ENCODE results near the gene LSM2.
A peak's percentile ranks its signal among the peaks of the same experiment; 100 is the strongest.
"Not testable (repeated sequence)": the region's sequence is repeated elsewhere in the genome, so short reads cannot be mapped to it uniquely, and the experiment has no call there.

The LSM2 gene

DNA sequence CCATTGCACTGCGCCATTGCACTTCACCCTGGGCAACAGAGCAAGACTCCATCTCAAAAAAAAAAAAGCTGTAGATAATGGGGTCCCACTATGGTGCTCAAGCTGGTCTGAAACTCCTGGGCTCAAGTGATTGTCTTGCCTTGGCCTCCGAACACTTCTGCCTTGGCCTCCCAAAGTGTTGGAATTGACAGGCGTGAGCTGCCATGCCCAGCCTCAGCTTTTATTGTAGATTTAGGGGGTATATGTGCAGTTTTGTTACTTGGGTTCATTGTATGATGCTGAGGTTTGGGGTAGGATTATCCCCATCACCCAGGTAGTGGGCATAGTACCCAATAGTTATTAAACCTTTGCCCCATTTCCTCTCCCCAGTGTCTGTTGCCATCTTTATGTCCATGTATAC, 32.2 kb upstream of the LSM2 start:
- no peak overlapping the region for H2BK120ac ChIP-seq (ENCODE audit: insufficient read depth, low read length, poor library complexity)
- H3K4me2 ChIP-seq (ENCODE audit: low read length), result peak overlapping the region; percentile 0
- no peak overlapping the region for H3K27ac ChIP-seq (ENCODE audit: low read depth, low read length)
- no peaks in the 10 kb centered on the region for H3K27me3 ChIP-seq (ENCODE audit: insufficient read depth, low read length)
- peaks cover 11 to 17% of the 10 kb centered on the region in 2 experiments for H3K4me1 ChIP-seq (ENCODE audit: control insufficient read depth in 1 of 2, insufficient read depth in 2 of 2, low read length in 2 of 2)
- no peak overlapping the region for H4K8ac ChIP-seq (ENCODE audit: low read depth, low read length)
- peaks cover 18% of the 10 kb centered on the region for H3K79me2 ChIP-seq (ENCODE audit: control insufficient read depth, insufficient read depth, low read length, poor library complexity)
- DNase-seq, result no peak
- H3K23ac ChIP-seq (ENCODE audit: low read length), result no peak overlapping the region
- H3K9me3 ChIP-seq (ENCODE audit: insufficient read depth, low read depth, low read length), result no peaks in the 10 kb centered on the region
- H2BK5ac ChIP-seq (ENCODE audit: low read depth, low read length, poor library complexity), result no peak overlapping the region
- no peak overlapping the region for H2BK12ac ChIP-seq (ENCODE audit: low read length)
- no CpG with 5 or more reads among the region's 3 CpGs for WGBS (ENCODE audit: extremely low coverage, insufficient coverage, insufficient read length)
- H4K12ac ChIP-seq (ENCODE audit: low read depth, low read length), result no peak overlapping the region
- H3K36me3 ChIP-seq (ENCODE audit: control insufficient read depth in 1 of 2, insufficient read depth in 2 of 2, low read length in 2 of 2), result peaks cover 36 to 48% of the 10 kb centered on the region in 2 experiments
- H3K4ac ChIP-seq (ENCODE audit: low read depth, low read length), result no peak overlapping the region
- no peak overlapping the region for H3K9ac ChIP-seq (ENCODE audit: low read length)
- H4K91ac ChIP-seq (ENCODE audit: low read depth, low read length), result no peak overlapping the region
- H3K4me3 ChIP-seq (ENCODE audit: low read depth, low read length), result no peak overlapping the region
- H3K79me1 ChIP-seq (ENCODE audit: low read length), result peaks cover 16% of the 10 kb centered on the region
- H2AFZ ChIP-seq (ENCODE audit: insufficient read depth, low read length, poor library complexity), result no peak overlapping the region
- H3K18ac ChIP-seq (ENCODE audit: low read length), result no peak overlapping the region
- H2AK5ac ChIP-seq (ENCODE audit: low read length), result no peak overlapping the region
- H3K14ac ChIP-seq (ENCODE audit: low read length), result no peak overlapping the region

DNA sequence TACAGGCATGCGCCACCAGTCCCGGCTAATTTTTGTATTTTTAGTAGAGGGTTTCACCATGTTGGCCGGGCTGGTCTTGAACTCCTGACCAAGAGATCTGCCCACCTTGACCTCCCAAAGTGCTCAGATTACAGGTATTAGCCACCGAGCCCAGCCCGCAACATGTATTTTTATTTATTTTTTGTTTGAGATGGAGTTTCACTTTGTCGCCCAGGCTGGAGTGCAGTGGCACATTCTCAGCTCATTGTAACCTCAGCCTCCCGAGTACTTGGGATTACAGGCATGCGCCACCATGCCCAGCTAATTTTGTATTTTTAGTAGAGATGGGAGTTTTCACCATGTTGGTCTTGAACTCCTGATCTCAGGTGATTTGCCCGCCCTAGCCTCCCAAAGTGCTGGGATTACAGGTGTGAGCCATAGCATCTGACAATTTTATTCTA, 31.4 kb upstream of the LSM2 start:
- H3K23ac ChIP-seq (ENCODE audit: low read length); H2BK12ac ChIP-seq (ENCODE audit: low read length); H2AK5ac ChIP-seq (ENCODE audit: low read length); H2AFZ ChIP-seq (ENCODE audit: insufficient read depth, low read length, poor library complexity); H3K18ac ChIP-seq (ENCODE audit: low read length); DNase-seq; H3K9ac ChIP-seq (ENCODE audit: low read length); H4K12ac ChIP-seq (ENCODE audit: low read depth, low read length); H4K91ac ChIP-seq (ENCODE audit: low read depth, low read length); H3K9me3 ChIP-seq (ENCODE audit: insufficient read depth, low read depth, low read length); H3K4me3 ChIP-seq (ENCODE audit: low read depth, low read length); H3K27ac ChIP-seq (ENCODE audit: low read depth, low read length); H3K27me3 ChIP-seq (ENCODE audit: insufficient read depth, low read length); H3K4ac ChIP-seq (ENCODE audit: low read depth, low read length); H4K8ac ChIP-seq (ENCODE audit: low read depth, low read length); H2BK120ac ChIP-seq (ENCODE audit: insufficient read depth, low read length, poor library complexity); H2BK5ac ChIP-seq (ENCODE audit: low read depth, low read length, poor library complexity); H3K14ac ChIP-seq (ENCODE audit: low read length): not testable (repeated sequence)
- peaks cover 16% of the 10 kb centered on the region for H3K79me1 ChIP-seq (ENCODE audit: low read length)
- H3K79me2 ChIP-seq (ENCODE audit: control insufficient read depth, insufficient read depth, low read length, poor library complexity), result peaks cover 18% of the 10 kb centered on the region
- peaks cover 11 to 17% of the 10 kb centered on the region in 2 experiments for H3K4me1 ChIP-seq (ENCODE audit: control insufficient read depth in 1 of 2, insufficient read depth in 2 of 2, low read length in 2 of 2)
- WGBS (ENCODE audit: extremely low coverage, insufficient coverage, insufficient read length), result no CpG with 5 or more reads among the region's 9 CpGs
- peak overlapping the region; percentile 93 for H3K4me2 ChIP-seq (ENCODE audit: low read length)
- H3K36me3 ChIP-seq (ENCODE audit: control insufficient read depth in 1 of 2, insufficient read depth in 2 of 2, low read length in 2 of 2), result peaks cover 36 to 48% of the 10 kb centered on the region in 2 experiments

DNA sequence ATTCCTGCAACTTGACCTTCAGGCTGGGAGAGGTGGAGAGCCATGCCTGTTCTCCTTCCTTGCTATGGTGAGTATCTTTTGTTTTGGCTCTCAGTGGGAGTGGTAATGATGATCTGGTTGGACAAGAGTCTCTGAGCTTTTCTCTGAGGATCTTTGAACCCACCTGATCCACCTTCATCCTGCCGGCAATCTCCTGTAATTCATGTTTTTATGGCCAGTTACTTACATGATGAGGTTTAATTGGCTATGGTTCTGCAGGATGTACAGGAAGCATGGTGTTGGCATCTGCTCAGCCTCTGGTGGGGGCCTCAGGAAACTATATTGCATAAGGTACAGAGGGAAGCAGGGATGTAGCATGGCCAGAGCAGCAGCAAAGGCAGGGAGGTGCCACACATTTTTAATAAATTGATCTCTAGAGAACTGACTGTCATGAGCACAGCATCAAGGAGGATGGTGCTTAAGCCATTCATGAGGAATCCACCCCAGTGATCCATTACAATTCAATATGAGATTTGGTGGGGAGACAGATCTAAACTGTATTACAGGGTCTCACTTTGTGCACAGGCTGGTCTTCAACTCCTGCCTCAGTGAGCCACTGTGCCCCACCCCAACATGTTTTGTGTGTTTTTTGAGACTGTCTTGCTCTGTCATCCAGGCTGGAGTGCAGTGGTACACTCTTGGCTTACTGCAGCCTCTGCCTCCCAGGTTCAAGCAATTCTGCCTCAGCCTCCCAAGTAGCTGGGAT, 30.8 kb upstream of the LSM2 start:
- Histone ChIP-seq H4K91ac (ENCODE audit: low read depth, low read length) (no peak overlapping the region), H4K8ac (ENCODE audit: low read depth, low read length) (no peak overlapping the region), H3K4me2 (ENCODE audit: low read length) (peak overlapping the region; percentile 93), H3K23ac (ENCODE audit: low read length) (no peak overlapping the region), H2BK120ac (ENCODE audit: insufficient read depth, low read length, poor library complexity) (no peak overlapping the region), H3K4me1 (ENCODE audit: control insufficient read depth in 1 of 2, insufficient read depth in 2 of 2, low read length in 2 of 2) (peaks cover 11 to 17% of the 10 kb centered on the region in 2 experiments), H3K4me3 (ENCODE audit: low read depth, low read length) (no peak overlapping the region), H2AFZ (ENCODE audit: insufficient read depth, low read length, poor library complexity) (no peak overlapping the region), H3K79me2 (ENCODE audit: control insufficient read depth, insufficient read depth, low read length, poor library complexity) (peaks cover 18% of the 10 kb centered on the region), H3K27ac (ENCODE audit: low read depth, low read length) (no peak overlapping the region), H2BK5ac (ENCODE audit: low read depth, low read length, poor library complexity) (no peak overlapping the region), H2AK5ac (ENCODE audit: low read length) (no peak overlapping the region), H4K12ac (ENCODE audit: low read depth, low read length) (no peak overlapping the region), H3K9ac (ENCODE audit: low read length) (peak overlapping the region; percentile 14), H3K9me3 (ENCODE audit: insufficient read depth, low read depth, low read length) (no peaks in the 10 kb centered on the region), H3K27me3 (ENCODE audit: insufficient read depth, low read length) (no peaks in the 10 kb centered on the region), H3K14ac (ENCODE audit: low read length) (no peak overlapping the region), H3K36me3 (ENCODE audit: control insufficient read depth in 1 of 2, insufficient read depth in 2 of 2, low read length in 2 of 2) (peaks cover 36 to 48% of the 10 kb centered on the region in 2 experiments), H3K4ac (ENCODE audit: low read depth, low read length) (peak overlapping the region; percentile 7), H3K18ac (ENCODE audit: low read length) (no peak overlapping the region), H3K79me1 (ENCODE audit: low read length) (peaks cover 16% of the 10 kb centered on the region), H2BK12ac (ENCODE audit: low read length) (no peak overlapping the region)
- DNase-seq, result no peak
- WGBS (ENCODE audit: extremely low coverage, insufficient coverage, insufficient read length), result no CpG with 5 or more reads among the region's 1 CpG

DNA sequence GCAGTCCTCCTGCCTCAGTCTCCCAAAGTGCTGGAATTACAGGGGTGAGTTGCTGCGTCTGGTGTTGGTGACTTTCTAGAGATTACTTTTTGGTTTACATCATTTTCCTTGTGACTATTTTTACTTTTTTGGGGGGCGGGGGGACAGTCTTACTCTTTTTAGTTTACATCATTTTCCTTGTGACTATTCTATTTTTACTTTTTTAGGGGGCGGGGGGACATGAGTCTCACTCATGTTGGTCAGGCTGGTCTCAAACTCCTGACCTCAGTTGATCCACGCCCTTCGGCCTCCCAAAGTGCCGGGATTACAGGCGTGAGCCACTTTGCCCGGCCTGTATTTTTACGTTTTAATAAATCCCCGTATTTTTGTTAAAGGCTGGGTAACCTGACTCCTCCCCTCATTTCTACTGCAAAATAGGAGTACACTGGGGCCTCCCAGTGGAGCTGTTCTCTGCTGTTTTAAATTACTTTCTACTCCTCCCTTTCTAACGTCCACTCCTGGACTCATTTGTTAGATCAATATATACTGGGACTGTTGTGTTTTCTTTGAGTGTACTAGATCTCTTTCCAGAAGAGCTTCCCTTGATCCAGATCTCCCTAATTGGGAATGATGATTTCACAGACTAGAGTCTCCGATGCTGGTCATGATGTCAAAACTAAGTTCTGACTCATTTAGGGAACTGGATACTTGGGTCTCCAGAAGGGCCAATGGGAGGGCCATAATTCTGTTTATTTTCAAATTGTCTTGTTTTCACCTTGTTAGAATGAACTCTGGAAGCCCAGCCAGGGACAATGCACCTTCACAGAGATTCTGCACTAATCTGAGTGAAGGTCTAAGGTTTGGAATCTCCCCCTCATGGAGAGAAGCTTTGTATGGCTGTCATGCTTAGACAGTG, 30.0 kb upstream of the LSM2 start:
- H3K4me1 ChIP-seq (ENCODE audit: control insufficient read depth in 1 of 2, insufficient read depth in 2 of 2, low read length in 2 of 2), result peaks cover 11 to 17% of the 10 kb centered on the region in 2 experiments
- H3K9ac ChIP-seq (ENCODE audit: low read length), result peak overlapping the region; percentile 35
- H3K79me2 ChIP-seq (ENCODE audit: control insufficient read depth, insufficient read depth, low read length, poor library complexity), result peaks cover 18% of the 10 kb centered on the region
- no peaks in the 10 kb centered on the region for H3K27me3 ChIP-seq (ENCODE audit: insufficient read depth, low read length)
- H3K4me3 ChIP-seq (ENCODE audit: low read depth, low read length), result peak overlapping the region; percentile 62
- peak overlapping the region; percentile 93 for H3K4me2 ChIP-seq (ENCODE audit: low read length)
- no peak overlapping the region for H4K8ac ChIP-seq (ENCODE audit: low read depth, low read length)
- H3K23ac ChIP-seq (ENCODE audit: low read length), result no peak overlapping the region
- H3K36me3 ChIP-seq (ENCODE audit: control insufficient read depth in 1 of 2, insufficient read depth in 2 of 2, low read length in 2 of 2), result peaks cover 36 to 48% of the 10 kb centered on the region in 2 experiments
- no peak overlapping the region for H3K18ac ChIP-seq (ENCODE audit: low read length)
- no peak overlapping the region for H4K12ac ChIP-seq (ENCODE audit: low read depth, low read length)
- no peaks in the 10 kb centered on the region for H3K9me3 ChIP-seq (ENCODE audit: insufficient read depth, low read depth, low read length)
- no CpG with 5 or more reads among the region's 12 CpGs for WGBS (ENCODE audit: extremely low coverage, insufficient coverage, insufficient read length)
- peak overlapping the region; percentile 37 for H3K27ac ChIP-seq (ENCODE audit: low read depth, low read length)
- H2BK120ac ChIP-seq (ENCODE audit: insufficient read depth, low read length, poor library complexity), result no peak overlapping the region
- peaks cover 16% of the 10 kb centered on the region for H3K79me1 ChIP-seq (ENCODE audit: low read length)
- no peak overlapping the region for H2BK12ac ChIP-seq (ENCODE audit: low read length)
- no peak overlapping the region for H2AK5ac ChIP-seq (ENCODE audit: low read length)
- peak overlapping the region; percentile 12 for H2BK5ac ChIP-seq (ENCODE audit: low read depth, low read length, poor library complexity)
- no peak overlapping the region for H4K91ac ChIP-seq (ENCODE audit: low read depth, low read length)
- peak overlapping the region; percentile 98 for H3K4ac ChIP-seq (ENCODE audit: low read depth, low read length)
- H2AFZ ChIP-seq (ENCODE audit: insufficient read depth, low read length, poor library complexity), result no peak overlapping the region
- H3K14ac ChIP-seq (ENCODE audit: low read length), result peak overlapping the region; percentile 14
- peak in 1 of 2 donors; percentile 50 for DNase-seq
